GM21825 (cell line): ENCODE measurements around the gene PTGR3.

Experiments used
- ATAC-seq: cut with Tn5 transposase; IDR thresholded peaks from one replicate; pipeline ENCODE4 v1.9.1; 2021; ENCODE audit warnings: mild to moderate bottlenecking, moderate library complexity; ENCODE audit not compliant: unreplicated experiment

The PTGR3 gene

GRCh38 chr18:75170916-75171315 is 38.0 kb downstream of the PTGR3 start:
- ATAC-seq, result no peak

GRCh38 chr18:75170022-75170789 is 38.7 kb downstream of the PTGR3 start:
- no peak for ATAC-seq

GRCh38 chr18:75169411-75169810 is 39.5 kb downstream of the PTGR3 start:
- ATAC-seq, result no peak

- no peak for ATAC-seq
These were observed 40.3 kb downstream of the PTGR3 start for GRCh38 chr18:75168619-75169018.

- ATAC-seq, result no peak
These were observed 41.0 kb downstream of the PTGR3 start for GRCh38 chr18:75167759-75168618.

GRCh38 chr18:75167137-75167536 is 41.8 kb downstream of the PTGR3 start:
- ATAC-seq, result no peak

- no peak for ATAC-seq
These were observed 43.0 kb downstream of the PTGR3 start for GRCh38 chr18:75165926-75166325.

GRCh38 chr18:75164479-75164878 is 44.5 kb downstream of the PTGR3 start:
- ATAC-seq, result no peak

GRCh38 chr18:75163736-75164135 is 45.2 kb downstream of the PTGR3 start:
- no peak for ATAC-seq

GRCh38 chr18:75162978-75163377 is 46.0 kb downstream of the PTGR3 start:
- ATAC-seq, result no peak

- ATAC-seq, result no peak
These were observed 46.5 kb downstream of the PTGR3 start for GRCh38 chr18:75162467-75162866.

- no peak for ATAC-seq
These were observed 47.5 kb downstream of the PTGR3 start for GRCh38 chr18:75161256-75162028.

GRCh38 chr18:75160364-75160763 is 48.6 kb downstream of the PTGR3 start:
- no peak for ATAC-seq

- ATAC-seq, result no peak
These were observed 49.1 kb downstream of the PTGR3 start for GRCh38 chr18:75159646-75160356.

- no peak for ATAC-seq
These were observed 49.8 kb downstream of the PTGR3 start for GRCh38 chr18:75159238-75159518.
